Measurements from ENCODE around the gene MECR.
A peak's percentile ranks its signal among the peaks of the same experiment; 100 is the strongest.

The MECR gene

DNA sequence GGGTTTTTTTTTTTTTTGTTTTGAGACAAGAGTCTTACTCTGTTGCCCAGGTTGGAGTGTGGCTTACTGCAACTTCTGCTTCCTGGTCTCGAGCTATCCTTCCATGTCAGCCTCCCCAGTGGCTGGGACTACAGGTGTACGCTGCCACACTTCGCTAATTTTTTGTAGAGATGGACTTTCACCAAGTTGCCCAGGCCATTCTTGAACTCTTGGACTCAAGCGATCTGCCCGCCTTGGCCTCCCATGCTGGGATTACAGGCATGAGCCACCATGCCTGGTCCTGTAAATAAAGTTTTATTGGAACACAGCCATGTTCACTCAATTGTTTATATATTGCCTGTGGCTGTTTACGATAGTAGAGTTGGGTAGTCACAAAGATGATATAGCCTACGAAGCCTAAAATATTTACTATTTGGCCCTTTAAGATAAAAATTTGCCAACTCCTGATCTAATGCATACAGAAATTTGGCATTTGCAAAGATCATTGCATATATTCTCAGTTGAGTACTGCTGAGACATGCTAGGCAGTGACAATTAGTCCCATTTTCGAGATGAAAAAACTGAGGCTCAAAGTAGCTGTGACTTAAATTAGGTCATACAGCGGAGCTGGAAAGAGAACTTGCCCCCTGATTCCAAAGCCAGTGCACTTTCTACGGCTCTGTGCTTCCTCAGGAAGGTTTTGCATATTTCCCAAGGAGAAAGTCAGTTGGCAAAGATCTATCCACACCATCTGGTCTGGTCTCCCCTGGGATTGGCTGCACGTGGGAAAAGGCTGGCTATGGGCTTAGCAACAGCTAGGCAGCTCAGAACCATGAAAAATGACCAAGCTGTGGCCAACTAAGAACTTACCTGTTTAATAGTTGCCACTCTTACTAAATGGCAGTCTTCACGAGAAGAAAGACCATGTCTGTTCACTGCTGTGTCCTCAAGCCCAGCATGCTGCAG, 19.4 kb downstream of the MECR start:
- no peak for DNase-seq (ENCODE audit: insufficient read length, low spot score)
- TF ChIP-seq POLR2A (IDR thresholded peaks at IDR 0.05; ENCODE audit: low read depth, low read length), result no peak
- no peak for FAIRE-seq

DNA sequence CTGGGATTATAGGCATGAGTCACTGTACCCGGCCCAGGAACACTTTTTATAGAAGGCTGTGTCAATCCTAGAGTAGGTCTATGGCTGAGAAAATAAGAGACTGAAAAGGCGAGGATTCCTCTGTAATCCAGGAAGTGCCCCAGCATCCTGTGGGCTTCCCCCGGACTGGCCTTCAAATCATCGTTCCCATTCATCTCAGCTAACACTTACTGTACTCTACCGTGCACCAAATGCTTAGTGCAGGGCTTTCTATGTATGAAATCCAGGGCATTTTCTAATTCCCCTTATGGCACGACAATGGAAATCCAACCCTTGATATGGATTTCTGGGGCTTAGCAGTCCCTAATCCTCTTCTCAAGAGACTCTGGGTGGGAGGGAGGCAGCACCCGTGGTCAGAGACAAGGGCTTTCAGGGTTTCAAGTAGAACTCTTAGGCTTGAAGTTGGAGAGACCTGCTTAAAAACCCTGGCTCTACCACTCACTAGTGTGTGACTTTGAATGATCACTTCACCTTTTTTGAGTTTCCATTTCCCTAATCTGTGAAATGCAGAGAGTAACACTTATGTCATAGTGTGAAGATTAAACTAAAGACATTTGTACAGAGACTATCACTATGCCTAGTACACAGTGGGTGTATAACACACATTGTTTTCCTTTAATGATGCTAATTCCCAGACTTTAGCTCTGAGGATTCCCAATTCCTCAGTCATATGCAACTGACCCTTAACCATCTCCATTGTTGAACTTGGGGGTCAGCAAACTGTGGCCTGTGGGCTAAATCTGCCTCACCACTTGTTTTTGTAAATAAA, 20.3 kb downstream of the MECR start:
- DNase-seq (ENCODE audit: insufficient read length, low spot score) (no peak), FAIRE-seq (no peak)
- no peak for TF ChIP-seq POLR2A (IDR thresholded peaks at IDR 0.05; ENCODE audit: low read depth, low read length)

DNA sequence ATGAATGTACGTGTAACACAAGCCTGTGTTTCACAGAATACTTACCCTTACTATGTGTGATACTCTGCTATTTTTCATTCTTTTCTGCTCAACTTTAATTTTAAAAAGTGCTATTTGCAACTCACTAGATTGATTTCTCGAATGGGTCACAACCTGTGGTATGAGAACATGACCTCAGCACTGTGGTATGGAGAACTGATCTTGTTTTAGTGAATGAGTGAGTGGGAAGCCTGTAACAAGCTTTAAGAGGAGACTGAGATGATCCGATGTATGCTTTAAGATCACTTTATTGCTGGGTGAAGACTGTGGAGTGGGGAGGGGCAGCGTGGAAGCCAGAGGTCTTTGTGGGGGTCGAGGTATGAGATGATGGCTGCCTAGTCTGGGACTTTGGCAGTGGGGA, 21.6 kb downstream of the MECR start:
- FAIRE-seq (no peak), DNase-seq (ENCODE audit: insufficient read length, low spot score) (no peak)
- no peak for TF ChIP-seq POLR2A (IDR thresholded peaks at IDR 0.05; ENCODE audit: low read depth, low read length)

DNA sequence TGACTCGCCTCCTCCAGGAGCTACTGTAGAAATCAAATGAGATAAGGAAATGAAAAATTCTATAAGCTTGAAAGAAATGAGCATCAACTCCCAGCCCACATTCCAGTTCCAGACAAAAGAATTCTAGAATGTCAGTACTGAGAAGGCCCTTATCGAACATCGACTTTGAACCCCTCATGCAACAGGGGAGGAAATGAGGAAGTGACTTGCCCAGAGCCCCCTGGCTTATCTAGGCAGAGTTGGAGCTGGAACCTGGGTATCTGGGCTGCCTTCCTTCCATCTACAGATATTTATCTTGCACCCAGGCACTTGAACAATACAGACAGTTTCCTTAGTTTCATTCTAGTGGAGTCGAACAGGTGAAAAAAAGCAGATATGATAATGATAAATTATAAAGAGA, 22.3 kb downstream of the MECR start:
- FAIRE-seq (no peak), DNase-seq (ENCODE audit: insufficient read length, low spot score) (no peak)
- TF ChIP-seq POLR2A (IDR thresholded peaks at IDR 0.05; ENCODE audit: low read depth, low read length), result no peak

DNA sequence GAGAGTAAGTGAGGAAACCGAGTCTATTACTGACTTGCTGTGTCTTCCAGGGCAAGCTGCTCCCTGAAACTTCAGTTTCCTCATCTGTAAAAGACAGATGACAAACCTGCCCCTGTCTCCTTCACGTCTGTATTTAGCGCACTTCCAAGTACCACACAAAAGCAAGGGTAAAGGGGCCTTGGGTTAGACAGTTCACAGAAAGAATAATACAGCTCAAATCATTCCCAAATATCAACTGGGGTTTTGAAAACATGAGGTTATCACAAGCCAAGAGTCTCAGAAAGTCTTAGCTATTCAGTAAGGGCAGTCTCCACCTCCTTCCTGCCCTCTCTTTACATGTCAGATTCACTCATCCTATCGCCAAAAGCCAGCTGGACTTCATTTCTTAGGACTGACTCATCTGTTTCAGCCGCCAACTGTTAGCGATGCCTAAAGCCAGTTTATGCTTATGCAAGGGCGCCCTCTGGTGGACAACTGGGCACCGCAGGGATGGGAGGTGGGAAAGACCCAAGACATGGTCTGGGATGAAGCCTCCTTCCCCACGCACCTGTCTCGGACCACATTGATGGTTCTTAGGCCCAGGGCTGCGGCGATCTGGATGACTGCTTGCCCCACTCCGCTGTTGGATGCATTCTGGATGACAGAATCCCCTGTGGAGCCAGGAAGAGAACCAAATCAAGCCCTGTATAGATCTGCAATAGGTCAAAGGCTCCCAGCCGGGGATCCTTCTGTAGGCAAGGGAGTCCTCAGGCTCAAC, 28.0 kb downstream of the MECR start:
- FAIRE-seq, result peak; percentile 96
- DNase-seq (ENCODE audit: insufficient read length, low spot score), result peak; percentile 85
- TF ChIP-seq POLR2A (IDR thresholded peaks at IDR 0.05; ENCODE audit: low read depth, low read length), result no peak

DNA sequence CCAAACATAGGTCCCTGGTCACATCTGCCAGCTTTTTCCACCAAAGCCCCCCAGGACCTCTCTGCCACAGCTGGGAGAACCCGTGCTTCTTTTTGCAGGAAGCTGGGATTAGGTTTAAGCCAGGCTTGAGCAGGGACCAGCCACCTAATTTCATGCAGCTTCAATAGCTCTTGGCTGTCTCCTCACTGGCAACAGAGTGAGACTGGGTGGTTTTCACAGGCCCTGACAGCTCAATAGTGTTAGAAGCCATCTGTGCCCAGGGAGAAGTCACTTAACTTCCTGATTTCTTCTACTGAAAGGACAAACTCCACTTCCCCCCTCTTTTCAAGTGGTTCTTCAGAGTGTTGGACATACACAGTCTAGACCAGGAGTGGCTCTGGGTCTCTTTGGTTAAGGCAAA, 28.7 kb downstream of the MECR start:
- DNase-seq (ENCODE audit: insufficient read length, low spot score) (no peak), FAIRE-seq (no peak)
- TF ChIP-seq POLR2A (IDR thresholded peaks at IDR 0.05; ENCODE audit: low read depth, low read length), result no peak

DNA sequence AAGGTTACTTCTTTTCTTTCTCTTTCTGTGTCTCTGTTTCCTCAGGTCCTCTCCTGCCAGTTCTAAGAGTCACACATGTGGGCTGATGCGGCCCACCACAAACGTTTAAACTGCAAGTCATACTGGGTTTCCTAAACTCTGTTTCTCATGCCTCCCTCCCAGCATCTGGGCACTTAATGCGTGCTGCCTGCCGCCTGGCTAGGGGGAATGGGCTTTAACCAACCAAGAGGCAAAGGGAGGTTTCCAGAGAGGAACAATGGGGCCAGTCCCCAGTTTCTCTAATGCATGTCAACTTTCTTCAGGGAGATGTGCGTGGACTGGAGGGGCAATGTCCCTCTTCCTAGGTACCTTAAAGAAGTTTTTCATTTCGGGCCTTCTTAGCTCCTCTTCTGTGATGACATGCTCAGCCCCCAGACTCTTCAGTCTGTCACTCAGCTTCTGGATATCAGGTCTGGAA, 29.1 kb downstream of the MECR start:
- DNase-seq (ENCODE audit: insufficient read length, low spot score), result no peak
- TF ChIP-seq POLR2A (IDR thresholded peaks at IDR 0.05; ENCODE audit: low read depth, low read length), result no peak
- no peak for FAIRE-seq

DNA sequence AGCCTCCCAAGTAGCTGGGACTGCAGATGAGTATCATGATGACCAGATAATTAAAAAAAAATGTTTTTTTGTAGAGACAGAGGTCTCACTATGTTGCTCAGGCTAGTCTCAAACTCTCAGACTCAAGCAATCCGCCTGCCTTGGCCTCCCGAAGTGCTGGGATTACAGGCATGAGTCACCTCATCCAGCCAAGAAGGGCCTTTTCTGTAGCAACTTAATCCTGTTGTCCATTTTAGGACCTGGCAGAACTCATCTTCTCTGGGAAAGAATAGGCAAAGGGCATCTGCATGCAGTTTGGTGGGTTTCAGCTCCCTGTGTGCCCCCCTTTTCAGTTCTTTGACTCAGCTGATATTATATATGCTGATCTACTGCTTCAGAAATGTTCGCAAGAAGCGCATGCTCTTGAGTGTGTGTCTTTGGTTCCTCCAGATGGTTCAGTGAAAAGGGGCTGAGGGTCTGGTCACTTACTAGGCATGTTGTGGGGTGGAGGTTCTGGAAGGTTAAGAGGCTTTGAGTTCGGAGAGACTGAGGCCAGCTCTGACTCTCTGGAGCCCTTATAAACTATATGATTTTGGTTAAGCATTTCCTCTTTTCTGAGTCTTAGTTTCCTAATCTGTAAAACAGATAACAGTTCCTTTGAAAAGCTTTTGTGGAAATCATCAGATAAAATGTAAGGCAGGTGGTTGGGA, 29.7 kb downstream of the MECR start:
- no peak for FAIRE-seq
- TF ChIP-seq POLR2A (IDR thresholded peaks at IDR 0.05; ENCODE audit: low read depth, low read length), result no peak
- DNase-seq (ENCODE audit: insufficient read length, low spot score), result no peak

DNA sequence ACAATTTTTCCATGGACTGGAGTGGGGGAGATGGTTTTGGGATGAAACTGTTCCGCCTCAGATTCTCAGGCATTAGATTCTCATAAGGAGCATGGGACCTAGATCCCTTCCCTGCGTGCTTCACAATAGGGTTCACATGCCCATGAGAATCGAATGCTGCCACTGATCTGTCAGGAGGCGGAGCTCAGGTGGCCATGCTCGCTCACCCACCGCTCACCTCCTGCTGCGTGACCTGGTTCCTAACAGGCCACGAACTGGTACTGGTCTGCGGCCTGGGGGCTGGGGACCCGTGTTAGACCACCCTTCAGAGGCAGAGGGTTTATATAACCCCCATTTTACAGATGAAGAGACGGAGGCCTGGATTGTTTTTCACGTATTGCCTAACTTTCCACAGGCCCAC, 32.7 kb downstream of the MECR start:
- no peak for TF ChIP-seq POLR2A (IDR thresholded peaks at IDR 0.05; ENCODE audit: low read depth, low read length)
- FAIRE-seq (no peak), DNase-seq (ENCODE audit: insufficient read length, low spot score) (no peak)

DNA sequence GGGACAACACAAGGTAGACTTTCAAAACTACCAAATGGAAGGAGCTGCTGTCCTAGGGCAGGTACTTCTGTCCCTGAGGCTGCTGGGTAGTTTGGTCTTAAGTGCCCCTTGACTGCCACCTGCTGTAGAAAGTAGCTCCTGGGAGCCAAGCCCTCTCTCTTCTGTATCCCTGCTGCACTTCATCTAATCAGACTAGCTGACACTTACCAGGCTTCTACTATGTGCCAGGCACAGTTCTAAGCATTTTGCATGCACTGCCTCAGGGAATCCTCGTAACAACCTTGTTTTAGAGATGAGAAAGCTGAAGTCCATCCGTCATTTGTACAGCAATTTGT, 33.2 kb downstream of the MECR start:
- FAIRE-seq (no peak), DNase-seq (ENCODE audit: insufficient read length, low spot score) (no peak)
- TF ChIP-seq POLR2A (IDR thresholded peaks at IDR 0.05; ENCODE audit: low read depth, low read length), result no peak

DNA sequence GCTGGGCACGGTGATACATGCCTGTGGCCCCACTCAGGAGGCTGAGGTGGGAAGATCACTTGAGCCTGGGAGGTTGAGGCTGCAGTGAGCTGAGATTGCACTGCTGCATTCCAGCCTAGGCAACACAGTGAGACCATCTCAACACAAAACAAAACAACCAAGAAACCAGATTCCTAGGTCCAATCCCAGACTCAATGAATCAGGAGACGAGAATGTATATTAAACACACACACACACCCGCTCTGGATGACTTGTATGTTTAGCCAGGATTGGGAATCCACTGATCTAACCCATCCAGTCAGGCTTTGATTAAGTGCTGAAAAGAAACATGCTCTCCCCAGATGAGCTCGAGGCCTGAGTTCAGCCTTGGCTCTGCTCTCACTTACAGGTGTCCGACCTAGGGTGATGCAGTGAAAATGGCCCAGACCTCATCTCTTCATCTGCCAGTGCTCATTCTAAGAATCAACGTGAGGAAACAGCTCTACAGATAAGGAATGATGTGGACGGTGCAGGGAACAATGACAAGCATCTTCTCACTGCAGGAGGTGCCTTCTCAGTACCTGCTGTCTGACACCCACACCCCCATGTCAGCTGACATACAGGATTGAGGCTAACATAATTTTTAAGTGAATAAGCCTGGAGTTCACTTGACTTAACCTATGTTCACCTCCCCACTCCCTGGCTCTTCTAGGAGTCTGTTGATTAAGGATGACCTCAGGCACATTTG, 33.7 kb downstream of the MECR start:
- no peak for FAIRE-seq
- DNase-seq (ENCODE audit: insufficient read length, low spot score), result peak; percentile 34

DNA sequence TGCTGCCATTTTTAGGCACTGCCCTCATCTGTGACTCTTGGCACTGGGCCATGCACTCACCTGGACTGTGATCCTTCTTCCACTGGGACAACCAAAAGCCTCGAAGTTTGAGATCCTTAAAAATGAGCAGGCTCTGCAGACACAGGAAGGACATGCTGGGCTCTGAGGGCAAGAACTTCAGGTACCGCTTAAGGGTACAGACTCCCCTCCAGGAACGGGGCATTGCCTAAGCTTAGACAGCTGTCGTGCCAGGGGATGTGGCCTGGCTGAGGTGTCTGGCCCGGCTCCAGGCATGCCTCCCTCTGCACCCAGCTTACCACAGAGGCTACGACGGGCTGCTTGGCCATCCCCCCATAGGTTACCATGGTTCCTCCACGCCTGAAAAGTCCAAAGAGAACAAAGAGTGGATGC, 34.8 kb downstream of the MECR start:
- FAIRE-seq (no peak), DNase-seq (ENCODE audit: insufficient read length, low spot score) (no peak)
- no peak for TF ChIP-seq POLR2A (IDR thresholded peaks at IDR 0.05; ENCODE audit: low read depth, low read length)

More for the DNA sequence above, 33.7 kb downstream of the MECR start:
- TF ChIP-seq POLR2A (IDR thresholded peaks at IDR 0.05; ENCODE audit: low read depth, low read length), result no peak

All from H54 (cell line).